HL-60 (cell line): ENCODE results near the gene UNCX.

Experiments used
- DNase-seq, 2 experiments: peaks; one replicate each; pipeline ENCODE4 v3.0.0-alpha.2; 2010 to 2020; ENCODE audit warnings: low read depth in 1 of 2, low spot score in 1 of 2
- H3K27ac ChIP-seq: fragments of 250-450 bp; sonication (Bioruptor Pico); replicated peaks from 2 replicates; pipeline ENCODE4 v1.5.1; 2020; ENCODE audit warnings: mild to moderate bottlenecking, moderate library complexity
- H3K27me3 ChIP-seq: fragments of 250-450 bp; sonication (Bioruptor Pico); 2 replicates; pipeline ENCODE4 v1.5.1; 2021; ENCODE audit warnings: mild to moderate bottlenecking, moderate library complexity; ENCODE audit not compliant: insufficient read depth, poor library complexity, severe bottlenecking
- H3K4me3 ChIP-seq: replicated peaks from 2 replicates; pipeline ENCODE4 v1.5.1; 2011; ENCODE audit warnings: mild to moderate bottlenecking, control low read depth, low read length; ENCODE audit not compliant: insufficient read depth
- GABPA ChIP-seq: IDR thresholded peaks from 2 replicates; pipeline ENCODE4 v1.6.1; 2012; ENCODE audit warnings: low read depth
- POLR2AphosphoS5 ChIP-seq: IDR thresholded peaks from 2 replicates; pipeline ENCODE4 v1.6.1; 2012; ENCODE audit warnings: low read depth
- SPI1 ChIP-seq: IDR thresholded peaks from 2 replicates; pipeline ENCODE4 v1.6.1; 2012; ENCODE audit warnings: low read depth, mild to moderate bottlenecking, borderline replicate concordance
- long read RNA-seq: library from polyadenylated mRNA; unstranded; transcript quantifications from one replicate; pipeline ENCODE4 v2.0.0, GENCODE V29; 2020
- TF ChIP-seq, protein P1 (sequence below): IDR thresholded peaks from 2 replicates; pipeline ENCODE4 v1.6.1; 2012; ENCODE audit warnings: low read depth; ENCODE audit not compliant: insufficient replicate concordance
- TF ChIP-seq, protein P2 (sequence below): IDR thresholded peaks from one replicate; pipeline ENCODE4 v1.5.1; 2011; ENCODE audit warnings: low read length, control low read depth, inconsistent platforms; ENCODE audit not compliant: insufficient read depth

The UNCX gene
- long read RNA-seq, result 0 reads

GRCh38 chr7:1232623-1233332, at the start of gene UNCX:
UNCX (plus strand) TSS chr7:1232872; CDS start chr7:1233018, 146 bp downstream.
- Histone ChIP-seq H3K27ac (no peak within 1 kb of the TSS), H3K4me3 (no peak within 1 kb of the TSS), H3K27me3 (peaks cover 69% of the 10 kb centered on the region)
- no peak for DNase-seq
- TF ChIP-seq SPI1, result no peak
- TF ChIP-seq GABPA, result no peak
- TF ChIP-seq, protein P1, sequence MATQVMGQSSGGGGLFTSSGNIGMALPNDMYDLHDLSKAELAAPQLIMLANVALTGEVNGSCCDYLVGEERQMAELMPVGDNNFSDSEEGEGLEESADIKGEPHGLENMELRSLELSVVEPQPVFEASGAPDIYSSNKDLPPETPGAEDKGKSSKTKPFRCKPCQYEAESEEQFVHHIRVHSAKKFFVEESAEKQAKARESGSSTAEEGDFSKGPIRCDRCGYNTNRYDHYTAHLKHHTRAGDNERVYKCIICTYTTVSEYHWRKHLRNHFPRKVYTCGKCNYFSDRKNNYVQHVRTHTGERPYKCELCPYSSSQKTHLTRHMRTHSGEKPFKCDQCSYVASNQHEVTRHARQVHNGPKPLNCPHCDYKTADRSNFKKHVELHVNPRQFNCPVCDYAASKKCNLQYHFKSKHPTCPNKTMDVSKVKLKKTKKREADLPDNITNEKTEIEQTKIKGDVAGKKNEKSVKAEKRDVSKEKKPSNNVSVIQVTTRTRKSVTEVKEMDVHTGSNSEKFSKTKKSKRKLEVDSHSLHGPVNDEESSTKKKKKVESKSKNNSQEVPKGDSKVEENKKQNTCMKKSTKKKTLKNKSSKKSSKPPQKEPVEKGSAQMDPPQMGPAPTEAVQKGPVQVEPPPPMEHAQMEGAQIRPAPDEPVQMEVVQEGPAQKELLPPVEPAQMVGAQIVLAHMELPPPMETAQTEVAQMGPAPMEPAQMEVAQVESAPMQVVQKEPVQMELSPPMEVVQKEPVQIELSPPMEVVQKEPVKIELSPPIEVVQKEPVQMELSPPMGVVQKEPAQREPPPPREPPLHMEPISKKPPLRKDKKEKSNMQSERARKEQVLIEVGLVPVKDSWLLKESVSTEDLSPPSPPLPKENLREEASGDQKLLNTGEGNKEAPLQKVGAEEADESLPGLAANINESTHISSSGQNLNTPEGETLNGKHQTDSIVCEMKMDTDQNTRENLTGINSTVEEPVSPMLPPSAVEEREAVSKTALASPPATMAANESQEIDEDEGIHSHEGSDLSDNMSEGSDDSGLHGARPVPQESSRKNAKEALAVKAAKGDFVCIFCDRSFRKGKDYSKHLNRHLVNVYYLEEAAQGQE, result no peak
- TF ChIP-seq POLR2AphosphoS5, result no peak
- TF ChIP-seq, protein P2, sequence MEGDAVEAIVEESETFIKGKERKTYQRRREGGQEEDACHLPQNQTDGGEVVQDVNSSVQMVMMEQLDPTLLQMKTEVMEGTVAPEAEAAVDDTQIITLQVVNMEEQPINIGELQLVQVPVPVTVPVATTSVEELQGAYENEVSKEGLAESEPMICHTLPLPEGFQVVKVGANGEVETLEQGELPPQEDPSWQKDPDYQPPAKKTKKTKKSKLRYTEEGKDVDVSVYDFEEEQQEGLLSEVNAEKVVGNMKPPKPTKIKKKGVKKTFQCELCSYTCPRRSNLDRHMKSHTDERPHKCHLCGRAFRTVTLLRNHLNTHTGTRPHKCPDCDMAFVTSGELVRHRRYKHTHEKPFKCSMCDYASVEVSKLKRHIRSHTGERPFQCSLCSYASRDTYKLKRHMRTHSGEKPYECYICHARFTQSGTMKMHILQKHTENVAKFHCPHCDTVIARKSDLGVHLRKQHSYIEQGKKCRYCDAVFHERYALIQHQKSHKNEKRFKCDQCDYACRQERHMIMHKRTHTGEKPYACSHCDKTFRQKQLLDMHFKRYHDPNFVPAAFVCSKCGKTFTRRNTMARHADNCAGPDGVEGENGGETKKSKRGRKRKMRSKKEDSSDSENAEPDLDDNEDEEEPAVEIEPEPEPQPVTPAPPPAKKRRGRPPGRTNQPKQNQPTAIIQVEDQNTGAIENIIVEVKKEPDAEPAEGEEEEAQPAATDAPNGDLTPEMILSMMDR, result no peak

DNA sequence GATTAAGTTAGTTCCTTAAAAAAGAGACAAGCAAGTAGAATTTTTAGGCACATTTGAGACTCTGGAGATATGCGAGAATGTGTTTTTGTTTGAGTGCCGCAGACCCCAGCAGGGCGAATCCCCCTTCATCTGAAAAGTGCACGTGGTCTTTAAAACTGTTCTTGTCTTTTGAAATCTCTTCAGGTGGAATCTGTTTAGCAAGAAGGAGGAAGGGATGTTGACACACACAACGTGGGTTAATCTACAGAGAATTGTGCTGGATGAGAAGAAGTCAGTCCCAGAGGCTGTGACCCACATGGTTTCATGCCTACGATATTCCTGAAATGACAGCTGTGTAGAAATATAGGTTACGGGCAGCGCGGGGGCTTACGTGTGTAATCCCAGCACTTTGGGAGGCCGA, 45.5 kb upstream of the UNCX start:
- TF ChIP-seq, protein P2, result no peak
- TF ChIP-seq GABPA (no peak), POLR2AphosphoS5 (no peak), SPI1 (no peak)
- TF ChIP-seq, protein P1, result no peak
- H3K27me3 ChIP-seq, result no peaks in the 10 kb centered on the region
- H3K27ac ChIP-seq, result no peak overlapping the region
- peak in 1 of 2 experiments; percentile 31 for DNase-seq
- no peak overlapping the region for H3K4me3 ChIP-seq

- TF ChIP-seq SPI1 (peak; percentile 72), GABPA (no peak)
- TF ChIP-seq, protein P2, result no peak
- no peak overlapping the region; the same call in 1 of the 2 replicates for H3K27ac ChIP-seq
- no peak for DNase-seq
- H3K4me3 ChIP-seq, result no peak overlapping the region
- no peaks in the 10 kb centered on the region for H3K27me3 ChIP-seq
Observed at GRCh38 chr7:1188720-1189294, 43.9 kb upstream of the UNCX start.
